ENCODE data around the gene MRPL22. TPM values are rescaled to one million over a fixed set of nuclear protein-coding genes. Genes with fewer than 3 reads are reported as not detected.
"Not testable (repeated sequence)": the region's sequence is repeated elsewhere in the genome, so short reads cannot be mapped to it uniquely, and the experiment has no call there.

MRPL22 gene
- total RNA-seq, 2 donors from 2014 or later, result 25.4 to 30.1 TPM

DNA sequence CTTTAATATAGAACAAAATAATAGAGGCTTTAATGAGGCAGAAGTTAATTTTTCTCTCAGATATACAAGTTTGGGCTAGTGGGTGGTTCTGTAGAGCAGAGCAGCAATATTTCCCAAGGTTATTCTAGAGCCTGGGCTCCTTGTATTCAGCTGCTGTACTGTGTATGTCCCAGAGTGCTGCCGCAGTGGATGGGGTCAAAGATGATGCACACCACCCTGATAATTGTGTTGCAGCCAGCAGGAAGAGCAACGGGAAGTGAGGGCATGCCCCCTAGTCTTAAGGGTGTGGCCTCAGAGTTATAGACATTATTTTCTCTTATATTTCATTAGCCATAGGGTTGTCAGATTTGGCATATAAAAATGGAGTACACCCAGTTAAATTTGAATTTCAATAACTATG lies 48.8 kb downstream of the MRPL22 start:
- no peak for DNase-seq (ENCODE audit: low spot score)
- H3K27me3 ChIP-seq, result no peaks in the 10 kb centered on the region
- TF ChIP-seq CTCF (IDR thresholded peaks at IDR 0.05), result no peak

GRCh38 chr5:154993461-154993860 lies 52.6 kb downstream of the MRPL22 start:
- H3K27me3 ChIP-seq, result no peaks in the 10 kb centered on the region
- no peaks in the 10 kb centered on the region for H3K9me3 ChIP-seq
- no peak for DNase-seq (ENCODE audit: low spot score)
- H3K4me3 ChIP-seq, result no peak overlapping the region
- H3K4me1 ChIP-seq, result no peaks in the 10 kb centered on the region
- H3K27ac ChIP-seq, result no peak overlapping the region
- no peaks in the 10 kb centered on the region for H3K36me3 ChIP-seq
- no peak for TF ChIP-seq CTCF (IDR thresholded peaks at IDR 0.05)

More for the DNA sequence above, 48.8 kb downstream of the MRPL22 start:
- no peaks in the 10 kb centered on the region for H3K36me3 ChIP-seq
- H3K27ac ChIP-seq, result no peak overlapping the region
- H3K4me3 ChIP-seq, result no peak overlapping the region
- H3K9me3 ChIP-seq, result no peaks in the 10 kb centered on the region
- no peaks in the 10 kb centered on the region for H3K4me1 ChIP-seq

- Histone ChIP-seq H3K4me3 (no peak overlapping the region), H3K36me3 (no peaks in the 10 kb centered on the region), H3K9me3 (no peaks in the 10 kb centered on the region), H3K4me1 (no peaks in the 10 kb centered on the region), H3K27me3 (no peaks in the 10 kb centered on the region), H3K27ac (no peak overlapping the region)
- TF ChIP-seq CTCF (IDR thresholded peaks at IDR 0.05), result no peak
- DNase-seq (ENCODE audit: low spot score), result no peak
Observed at GRCh38 chr5:154995679-154996078, 54.8 kb downstream of the MRPL22 start.

- DNase-seq (ENCODE audit: low spot score), result no peak
- Histone ChIP-seq H3K27me3 (no peaks in the 10 kb centered on the region), H3K4me3 (no peak overlapping the region), H3K9me3 (no peaks in the 10 kb centered on the region), H3K27ac (no peak overlapping the region), H3K4me1 (no peaks in the 10 kb centered on the region), H3K36me3 (no peaks in the 10 kb centered on the region)
- no peak for TF ChIP-seq CTCF (IDR thresholded peaks at IDR 0.05)
Observed at GRCh38 chr5:154997746-154998145, 56.9 kb downstream of the MRPL22 start.

DNA sequence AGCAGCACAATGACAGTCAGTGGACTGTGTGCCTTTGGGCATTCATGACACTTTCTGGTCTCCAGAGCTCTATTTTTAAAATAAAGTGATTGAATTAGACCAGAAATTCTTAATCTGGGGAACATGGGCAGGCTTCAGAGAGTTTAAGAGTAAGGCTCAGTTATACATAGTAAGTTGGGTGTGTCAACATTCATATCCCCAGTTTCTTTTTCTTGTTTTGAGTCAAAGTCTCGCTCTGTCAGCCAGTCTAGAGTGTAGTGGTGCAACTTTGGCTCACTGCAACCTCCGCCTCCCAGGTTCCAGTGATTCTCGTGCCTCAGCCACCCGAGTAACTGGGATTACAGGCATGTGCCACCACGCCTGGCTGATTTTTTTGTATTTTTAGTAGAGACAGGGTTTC lies 59.0 kb downstream of the MRPL22 start:
- Histone ChIP-seq H3K4me1 (no peaks in the 10 kb centered on the region), H3K27ac (no peak overlapping the region), H3K4me3 (no peak overlapping the region), H3K27me3 (no peaks in the 10 kb centered on the region), H3K36me3 (no peaks in the 10 kb centered on the region), H3K9me3 (no peaks in the 10 kb centered on the region)
- TF ChIP-seq CTCF (IDR thresholded peaks at IDR 0.05), result no peak
- DNase-seq (ENCODE audit: low spot score), result no peak

DNA sequence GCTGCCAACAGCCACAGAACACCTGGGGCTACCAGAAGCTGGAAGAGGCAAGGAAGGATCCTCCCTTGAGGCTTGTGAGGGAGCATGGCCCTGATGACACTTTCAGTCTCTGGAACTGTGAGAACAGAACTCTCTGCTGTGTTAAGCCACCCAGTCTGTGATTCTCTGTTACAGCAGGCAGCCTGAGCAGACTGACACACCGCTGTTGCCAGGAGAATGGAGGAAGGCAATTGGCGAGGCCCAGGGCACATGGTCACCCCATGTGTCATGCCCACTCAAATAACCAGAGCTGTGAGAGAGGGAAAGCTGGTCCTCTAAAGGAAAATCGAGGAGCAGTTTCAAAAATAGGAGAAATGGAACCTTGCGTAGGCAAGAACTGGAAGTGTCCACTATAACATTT lies 60.6 kb downstream of the MRPL22 start:
- TF ChIP-seq CTCF (IDR thresholded peaks at IDR 0.05), result no peak
- H3K4me1 ChIP-seq, result no peaks in the 10 kb centered on the region
- no peaks in the 10 kb centered on the region for H3K36me3 ChIP-seq
- H3K4me3 ChIP-seq, result no peak overlapping the region
- H3K9me3 ChIP-seq, result no peaks in the 10 kb centered on the region
- H3K27me3 ChIP-seq, result no peaks in the 10 kb centered on the region
- DNase-seq (ENCODE audit: low spot score), result no peak
- no peak overlapping the region for H3K27ac ChIP-seq

GRCh38 chr5:155002722-155003121 lies 61.8 kb downstream of the MRPL22 start:
- H3K9me3 ChIP-seq; H3K27ac ChIP-seq; H3K36me3 ChIP-seq; H3K4me1 ChIP-seq; H3K4me3 ChIP-seq; DNase-seq (ENCODE audit: low spot score); H3K27me3 ChIP-seq: not testable (repeated sequence)

All from right atrium auricular region (tissue), 2 donors.